ENCODE data around the gene FGD4. TPM values are rescaled to one million over a fixed set of nuclear protein-coding genes. Genes with fewer than 3 reads are reported as not detected.

Gene FGD4
- total RNA-seq, 2 experiments from 2014 or later, result 0.25 to 0.34 TPM

DNA sequence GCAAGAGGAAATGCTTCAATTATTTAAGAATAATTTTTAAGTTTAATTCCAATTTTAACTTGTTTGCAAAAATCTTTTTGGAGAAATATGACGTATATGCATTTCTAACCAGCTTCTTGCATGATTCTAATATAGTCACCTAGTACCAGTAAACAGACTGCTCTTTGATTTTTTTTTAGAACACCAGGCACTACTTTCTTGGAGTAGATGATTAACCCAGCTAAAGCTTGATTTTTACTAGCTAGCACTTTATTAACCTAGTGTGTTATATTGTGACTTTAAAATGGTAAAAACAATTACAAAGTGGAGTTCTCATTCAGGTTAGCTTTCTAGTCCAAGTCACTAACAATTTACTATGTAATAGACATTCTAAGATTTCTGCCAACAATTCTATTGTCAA is 32.6 kb upstream of the FGD4 start:
- Histone ChIP-seq H3K27me3 (ENCODE audit: control insufficient read depth in 1 of 2, insufficient read depth in 2 of 2, low read length in 2 of 2) (no peaks in the 10 kb centered on the region), H3K27ac (ENCODE audit: low read depth in 1 of 2, low read length in 2 of 2) (no peak overlapping the region), H3K36me3 (ENCODE audit: insufficient read depth, low read length) (no peaks in the 10 kb centered on the region), H3K9me3 (ENCODE audit: control insufficient read depth in 1 of 2, insufficient read depth in 1 of 2, low read length in 2 of 2) (no peaks in the 10 kb centered on the region), H3K4me1 (ENCODE audit: insufficient read depth, low read length) (no peaks in the 10 kb centered on the region), H3K4me3 (ENCODE audit: low read length) (no peak overlapping the region)
- DNase-seq (no peak), ATAC-seq (ENCODE audit: poor library complexity) (no peak)
- CTCF ChIA-PET, result interaction anchor here (0.9 kb wide), 1 partner anchor 11 kb away, joined by 3 read pairs; no protein-coding TSS in a partner anchor
- H3K9me3 Mint-ChIP-seq, result no peaks in the 10 kb centered on the region
- H3K27me3 Mint-ChIP-seq, result no peaks in the 10 kb centered on the region
- POLR2A ChIA-PET, result no interaction called here
- H3K36me3 Mint-ChIP-seq (ENCODE audit: low read depth), result no peaks in the 10 kb centered on the region
- intact Hi-C loops (cut with DNase I, micrococcal nuclease), result loop anchor here (5.0 kb wide), 1 partner anchor 1656 kb away; the partner anchor contains the start of gene ALG10 (in 2 of the 2)
- H3K4me1 Mint-ChIP-seq (ENCODE audit: low read depth), result no peaks in the 10 kb centered on the region
- H3K27ac Mint-ChIP-seq, result no peak overlapping the region
- H3K4me3 Mint-ChIP-seq, result no peak overlapping the region
- TF ChIP-seq, protein P1, sequence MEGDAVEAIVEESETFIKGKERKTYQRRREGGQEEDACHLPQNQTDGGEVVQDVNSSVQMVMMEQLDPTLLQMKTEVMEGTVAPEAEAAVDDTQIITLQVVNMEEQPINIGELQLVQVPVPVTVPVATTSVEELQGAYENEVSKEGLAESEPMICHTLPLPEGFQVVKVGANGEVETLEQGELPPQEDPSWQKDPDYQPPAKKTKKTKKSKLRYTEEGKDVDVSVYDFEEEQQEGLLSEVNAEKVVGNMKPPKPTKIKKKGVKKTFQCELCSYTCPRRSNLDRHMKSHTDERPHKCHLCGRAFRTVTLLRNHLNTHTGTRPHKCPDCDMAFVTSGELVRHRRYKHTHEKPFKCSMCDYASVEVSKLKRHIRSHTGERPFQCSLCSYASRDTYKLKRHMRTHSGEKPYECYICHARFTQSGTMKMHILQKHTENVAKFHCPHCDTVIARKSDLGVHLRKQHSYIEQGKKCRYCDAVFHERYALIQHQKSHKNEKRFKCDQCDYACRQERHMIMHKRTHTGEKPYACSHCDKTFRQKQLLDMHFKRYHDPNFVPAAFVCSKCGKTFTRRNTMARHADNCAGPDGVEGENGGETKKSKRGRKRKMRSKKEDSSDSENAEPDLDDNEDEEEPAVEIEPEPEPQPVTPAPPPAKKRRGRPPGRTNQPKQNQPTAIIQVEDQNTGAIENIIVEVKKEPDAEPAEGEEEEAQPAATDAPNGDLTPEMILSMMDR (IDR thresholded peaks at IDR 0.05), result no peak

DNA sequence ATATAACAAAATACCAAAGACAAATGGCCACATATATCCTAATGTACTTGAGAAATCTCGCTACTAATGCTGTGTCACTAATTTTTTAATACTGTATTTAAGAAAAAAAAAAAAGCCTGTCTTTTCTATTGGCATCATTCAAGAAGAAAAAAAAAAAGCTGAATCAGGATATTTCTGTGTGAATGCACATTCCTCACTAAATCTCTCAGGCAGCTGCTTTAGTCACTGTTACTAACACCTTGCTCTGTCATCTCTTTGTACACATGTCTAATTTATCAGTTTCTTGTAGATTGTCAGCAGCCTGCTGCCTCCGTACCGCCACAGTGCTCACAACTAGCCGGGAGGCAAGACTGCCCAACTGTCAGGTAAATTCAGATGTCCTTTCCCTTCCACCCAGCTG is 32.0 kb upstream of the FGD4 start:
- Histone ChIP-seq H3K27ac (ENCODE audit: low read depth in 1 of 2, low read length in 2 of 2) (no peak overlapping the region), H3K27me3 (ENCODE audit: control insufficient read depth in 1 of 2, insufficient read depth in 2 of 2, low read length in 2 of 2) (no peaks in the 10 kb centered on the region), H3K4me3 (ENCODE audit: low read length) (no peak overlapping the region), H3K4me1 (ENCODE audit: insufficient read depth, low read length) (no peaks in the 10 kb centered on the region), H3K36me3 (ENCODE audit: insufficient read depth, low read length) (no peaks in the 10 kb centered on the region), H3K9me3 (ENCODE audit: control insufficient read depth in 1 of 2, insufficient read depth in 1 of 2, low read length in 2 of 2) (no peaks in the 10 kb centered on the region)
- POLR2A ChIA-PET, result no interaction called here
- TF ChIP-seq, protein P1 (IDR thresholded peaks at IDR 0.05), result no peak
- H3K4me3 Mint-ChIP-seq, result no peak overlapping the region
- H3K4me1 Mint-ChIP-seq (ENCODE audit: low read depth), result no peaks in the 10 kb centered on the region
- no peak overlapping the region for H3K27ac Mint-ChIP-seq
- CTCF ChIA-PET, result interaction anchor here (0.9 kb wide), 1 partner anchor 11 kb away, joined by 3 read pairs; no protein-coding TSS in a partner anchor
- intact Hi-C loops (cut with DNase I, micrococcal nuclease), result loop anchor here (5.0 kb wide), 1 partner anchor 1655 kb away; the partner anchor contains the start of gene ALG10 (in 2 of the 2)
- no peaks in the 10 kb centered on the region for H3K36me3 Mint-ChIP-seq (ENCODE audit: low read depth)
- no peaks in the 10 kb centered on the region for H3K9me3 Mint-ChIP-seq
- no peak for ATAC-seq (ENCODE audit: poor library complexity)
- no peaks in the 10 kb centered on the region for H3K27me3 Mint-ChIP-seq
- no peak for DNase-seq

- TF ChIP-seq, protein P1 (IDR thresholded peaks at IDR 0.05), result no peak
These were observed 30.2 kb upstream of the FGD4 start for GRCh38 chr12:32369202-32369601.

More at GRCh38 chr12:32369202-32369601, 30.2 kb upstream of the FGD4 start:
- H3K4me1 ChIP-seq (ENCODE audit: insufficient read depth, low read length), result no peaks in the 10 kb centered on the region
- no peaks in the 10 kb centered on the region for H3K36me3 ChIP-seq (ENCODE audit: insufficient read depth, low read length)
- H3K27ac Mint-ChIP-seq, result no peak overlapping the region
- H3K4me3 Mint-ChIP-seq, result no peak overlapping the region
- no peaks in the 10 kb centered on the region for H3K9me3 Mint-ChIP-seq
- no peak overlapping the region for H3K27ac ChIP-seq (ENCODE audit: low read depth in 1 of 2, low read length in 2 of 2)
- no peaks in the 10 kb centered on the region for H3K4me1 Mint-ChIP-seq (ENCODE audit: low read depth)
- ATAC-seq (ENCODE audit: poor library complexity) (no peak), DNase-seq (no peak)
- no peaks in the 10 kb centered on the region for H3K27me3 Mint-ChIP-seq
- H3K27me3 ChIP-seq (ENCODE audit: control insufficient read depth in 1 of 2, insufficient read depth in 2 of 2, low read length in 2 of 2), result no peaks in the 10 kb centered on the region
- no peaks in the 10 kb centered on the region for H3K9me3 ChIP-seq (ENCODE audit: control insufficient read depth in 1 of 2, insufficient read depth in 1 of 2, low read length in 2 of 2)
- no peaks in the 10 kb centered on the region for H3K36me3 Mint-ChIP-seq (ENCODE audit: low read depth)
- CTCF ChIA-PET, result no interaction called here
- intact Hi-C loops (cut with DNase I, micrococcal nuclease), result loop anchor here (5.0 kb wide), 1 partner anchor 1653 kb away; the partner anchor contains the start of gene ALG10 (in 2 of the 2)
- POLR2A ChIA-PET, result no interaction called here
- H3K4me3 ChIP-seq (ENCODE audit: low read length), result no peak overlapping the region
